Neural cell (in vitro differentiated cells): ENCODE results near the gene STRBP.

ENCODE experiments used
- POLR2AphosphoS5 ChIP-seq: IDR thresholded peaks from 2 replicates; pipeline ENCODE4 v1.6.1; 2012
- SMC3 ChIP-seq: fragments of 450-650 bp; conservative IDR thresholded peaks from 2 replicates; pipeline ENCODE4 v1.6.1; 2014; ENCODE audit warnings: antibody characterized with exemption, mild to moderate bottlenecking, moderate library complexity; ENCODE audit not compliant: poor library complexity
- TAF1 ChIP-seq: IDR thresholded peaks from 2 replicates; pipeline ENCODE4 v1.6.1; 2012; ENCODE audit warnings: low read depth
- TF ChIP-seq, protein P1 (sequence below): fragments of 450-650 bp; IDR thresholded peaks from 2 replicates; pipeline ENCODE4 v1.5.1; 2014; ENCODE audit warnings: antibody characterized with exemption, mild to moderate bottlenecking, moderate library complexity; ENCODE audit not compliant: poor library complexity, severe bottlenecking

DNA sequence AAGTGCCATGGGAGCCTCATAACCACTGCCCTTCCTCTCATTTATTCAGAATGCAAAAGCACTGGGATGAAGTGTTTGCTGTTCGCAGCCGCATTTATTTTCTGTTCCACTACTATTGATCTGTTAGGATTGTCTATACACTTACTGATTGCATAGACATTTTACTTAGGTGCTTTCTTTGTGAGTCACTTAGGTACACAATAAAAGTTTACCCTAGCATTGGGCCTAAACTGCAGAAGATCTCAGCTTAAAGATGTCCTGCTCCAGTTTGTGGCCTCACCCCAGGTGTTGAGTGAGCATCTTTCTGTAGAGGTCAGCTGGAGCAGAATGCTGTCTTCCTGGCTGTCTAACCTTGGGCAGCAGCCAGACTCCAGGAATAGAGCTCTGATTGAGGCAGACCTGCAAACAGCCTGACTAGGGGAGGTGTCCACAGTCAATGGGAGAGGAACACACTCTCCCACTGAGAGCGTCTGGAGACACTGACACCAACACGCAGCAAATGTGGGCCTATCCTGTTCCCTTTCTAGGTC lies 181.0 kb downstream of the STRBP start:
- TF ChIP-seq, protein P1, sequence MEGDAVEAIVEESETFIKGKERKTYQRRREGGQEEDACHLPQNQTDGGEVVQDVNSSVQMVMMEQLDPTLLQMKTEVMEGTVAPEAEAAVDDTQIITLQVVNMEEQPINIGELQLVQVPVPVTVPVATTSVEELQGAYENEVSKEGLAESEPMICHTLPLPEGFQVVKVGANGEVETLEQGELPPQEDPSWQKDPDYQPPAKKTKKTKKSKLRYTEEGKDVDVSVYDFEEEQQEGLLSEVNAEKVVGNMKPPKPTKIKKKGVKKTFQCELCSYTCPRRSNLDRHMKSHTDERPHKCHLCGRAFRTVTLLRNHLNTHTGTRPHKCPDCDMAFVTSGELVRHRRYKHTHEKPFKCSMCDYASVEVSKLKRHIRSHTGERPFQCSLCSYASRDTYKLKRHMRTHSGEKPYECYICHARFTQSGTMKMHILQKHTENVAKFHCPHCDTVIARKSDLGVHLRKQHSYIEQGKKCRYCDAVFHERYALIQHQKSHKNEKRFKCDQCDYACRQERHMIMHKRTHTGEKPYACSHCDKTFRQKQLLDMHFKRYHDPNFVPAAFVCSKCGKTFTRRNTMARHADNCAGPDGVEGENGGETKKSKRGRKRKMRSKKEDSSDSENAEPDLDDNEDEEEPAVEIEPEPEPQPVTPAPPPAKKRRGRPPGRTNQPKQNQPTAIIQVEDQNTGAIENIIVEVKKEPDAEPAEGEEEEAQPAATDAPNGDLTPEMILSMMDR: no peak
- TF ChIP-seq POLR2AphosphoS5 (no peak), SMC3 (no peak), TAF1 (no peak)
